Smooth muscle cell of the brain vasculature (primary cell): ENCODE data around the gene ASPSCR1.
A peak's percentile ranks its signal among the peaks of the same experiment; 100 is the strongest.

Experiments used
- DNase-seq: peaks from one replicate; pipeline ENCODE4 v3.0.0-alpha.2; 2012; ENCODE audit warnings: low read depth, low spot score

ASPSCR1 gene

DNA sequence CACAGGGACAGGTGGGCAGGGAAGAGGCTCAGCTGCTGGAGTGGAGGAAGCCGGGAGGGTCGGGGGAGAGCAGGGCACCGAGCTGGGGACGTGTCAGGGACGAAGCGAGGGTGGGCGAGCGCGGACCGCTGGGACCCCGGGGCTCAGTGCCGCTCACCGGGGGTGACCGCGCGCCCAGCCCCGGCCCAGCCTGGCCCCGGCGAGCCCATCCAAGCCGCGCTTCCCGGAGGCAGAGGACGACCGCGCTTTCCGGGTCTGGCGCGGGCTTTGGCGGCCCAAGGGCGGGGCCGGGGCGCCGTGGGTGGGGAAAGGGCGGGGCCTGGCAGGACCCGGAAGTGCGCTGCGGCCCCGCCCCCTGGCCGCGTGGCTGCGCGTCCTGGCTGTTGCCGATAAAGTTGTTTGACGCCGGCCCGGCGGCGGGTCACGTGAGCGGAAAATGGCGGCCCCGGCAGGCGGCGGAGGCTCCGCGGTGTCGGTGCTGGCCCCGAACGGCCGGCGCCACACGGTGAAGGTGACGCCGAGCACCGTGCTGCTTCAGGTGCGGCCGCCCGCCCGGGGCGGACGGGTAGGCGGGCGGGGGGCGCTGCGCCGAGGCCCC is at the start of gene ASPSCR1:
TSS of gene ASPSCR1 (plus strand) at position 419 of the 598 bp plus-strand sequence. CDS start at position 437, 18 bp downstream.
- peak; percentile 80 for DNase-seq

- peak; percentile 88 for DNase-seq
Observed at GRCh38 chr17:81927653-81928543, 49.5 kb upstream of the ASPSCR1 start, which contains the start of gene MAFG. Gene MAFG (minus strand): TSS chr17:81927735. CDS start chr17:81923185, 4,550 bp downstream.

DNA sequence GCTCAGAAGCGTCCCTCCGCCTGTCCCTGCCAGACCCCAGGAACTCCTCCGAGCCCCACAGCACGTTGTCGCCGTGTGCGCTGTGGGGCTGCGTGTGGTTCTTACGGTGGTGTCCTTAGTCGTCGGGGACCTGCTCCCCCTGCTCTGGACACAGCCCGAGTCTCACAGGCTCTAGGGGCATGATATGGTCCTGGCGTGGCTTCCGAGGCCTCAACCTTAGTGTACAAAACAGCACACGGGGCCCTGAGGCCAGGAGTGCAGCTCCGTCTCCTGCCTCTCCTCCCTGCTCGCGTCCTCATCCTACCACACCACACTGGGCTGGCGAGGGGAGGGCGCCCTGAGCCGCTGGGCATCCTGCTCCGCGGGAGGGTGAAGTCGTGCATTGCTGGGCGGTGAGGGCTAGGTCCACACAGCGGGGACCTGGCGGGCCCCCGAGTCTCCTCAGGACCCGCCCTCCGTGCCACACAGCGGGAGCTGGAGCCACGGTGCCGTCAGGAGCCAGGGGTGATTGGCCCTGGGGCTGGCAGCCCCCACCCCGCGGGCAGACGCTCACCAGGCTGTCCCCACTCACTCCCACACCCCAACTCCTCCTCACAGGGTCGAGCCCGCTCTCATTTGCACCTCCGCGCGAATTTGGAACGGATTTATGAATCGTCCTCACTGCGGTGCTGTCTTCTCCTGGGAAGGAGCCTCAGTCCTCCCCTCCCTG is 48.7 kb upstream of the ASPSCR1 start:
- no peak for DNase-seq

DNA sequence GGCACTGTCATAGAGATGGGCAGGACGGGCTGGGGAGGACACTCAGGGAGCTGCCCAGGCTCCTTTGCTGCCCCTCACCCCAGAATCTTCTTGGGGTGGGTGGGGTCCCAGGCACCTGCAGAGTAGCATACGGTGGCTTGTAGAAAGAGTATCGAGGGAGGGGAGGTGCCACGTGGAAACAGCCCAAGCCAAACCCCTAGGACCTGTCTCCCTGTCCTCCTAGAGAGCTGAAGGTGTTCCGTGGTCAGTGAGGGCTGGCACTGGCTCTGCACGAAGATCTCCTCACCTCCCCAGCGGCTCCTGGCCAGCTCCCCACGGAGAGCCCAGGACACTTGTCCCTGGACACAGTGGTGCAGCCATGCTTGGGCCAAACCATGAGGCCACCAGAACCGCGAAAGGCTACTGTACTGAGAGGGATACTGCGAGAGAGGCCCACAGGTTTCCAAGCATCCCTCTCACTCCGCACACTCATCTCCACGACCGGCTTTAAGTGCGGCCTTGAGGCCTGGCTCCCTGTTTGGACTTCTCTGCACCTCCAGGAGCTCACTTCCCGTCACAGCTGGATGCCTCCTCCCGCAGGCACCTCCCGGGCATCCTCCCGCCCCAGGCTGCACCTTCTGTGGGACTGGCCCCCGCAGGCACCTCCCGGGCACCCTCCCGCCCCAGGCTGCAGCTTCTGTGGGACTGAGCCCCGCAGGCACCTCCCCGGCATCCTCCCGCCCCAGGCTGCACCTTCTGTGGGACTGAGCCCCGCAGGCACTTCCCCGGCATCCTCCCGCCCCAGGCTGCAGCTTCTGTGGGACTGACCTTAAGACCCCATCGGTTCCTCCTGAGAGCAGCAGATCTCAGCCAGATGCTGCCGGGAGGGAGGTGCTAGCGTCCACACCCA is 47.9 kb upstream of the ASPSCR1 start:
- DNase-seq, result no peak

GRCh38 chr17:81930142-81931125 is 47.0 kb upstream of the ASPSCR1 start:
- DNase-seq, result no peak

GRCh38 chr17:81931189-81931556 is 46.3 kb upstream of the ASPSCR1 start:
- DNase-seq, result no peak

DNA sequence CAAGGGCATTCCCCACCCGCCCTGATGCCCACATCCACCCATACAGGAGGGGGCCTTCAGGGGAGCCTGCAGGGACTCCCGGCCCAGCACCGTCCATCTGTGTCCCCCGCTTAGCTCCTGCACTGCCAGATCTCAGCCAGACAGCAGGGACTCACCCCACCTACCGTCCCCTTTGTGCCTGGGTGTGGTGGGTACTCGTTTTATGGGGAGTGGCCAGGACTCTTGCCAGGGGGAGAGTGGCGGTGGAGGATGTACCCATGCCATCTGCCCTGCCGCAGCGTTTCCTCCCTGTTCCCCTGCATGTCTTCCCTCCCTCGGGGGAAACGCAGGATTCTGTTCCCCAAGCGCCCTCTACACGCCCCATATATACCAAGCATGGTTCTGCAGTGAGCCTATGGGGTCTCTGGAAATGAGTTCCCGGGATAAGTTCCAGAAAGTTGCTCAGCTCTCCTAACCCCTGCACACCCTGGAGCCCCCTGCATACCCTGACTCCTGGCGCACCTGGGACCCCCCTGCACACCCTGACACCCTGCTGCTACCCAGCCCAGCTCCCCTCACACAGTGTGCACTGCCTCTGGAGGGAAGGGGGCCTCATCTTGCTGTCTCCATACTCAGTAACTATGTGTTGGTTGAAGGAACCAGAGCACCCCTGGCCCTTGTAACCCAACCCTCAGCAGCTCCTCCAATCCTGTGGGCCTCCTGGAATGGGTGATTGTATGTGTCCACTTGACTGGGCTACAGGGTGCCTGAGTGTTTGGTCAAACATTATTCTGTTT is 45.7 kb upstream of the ASPSCR1 start:
- DNase-seq, result no peak

DNA sequence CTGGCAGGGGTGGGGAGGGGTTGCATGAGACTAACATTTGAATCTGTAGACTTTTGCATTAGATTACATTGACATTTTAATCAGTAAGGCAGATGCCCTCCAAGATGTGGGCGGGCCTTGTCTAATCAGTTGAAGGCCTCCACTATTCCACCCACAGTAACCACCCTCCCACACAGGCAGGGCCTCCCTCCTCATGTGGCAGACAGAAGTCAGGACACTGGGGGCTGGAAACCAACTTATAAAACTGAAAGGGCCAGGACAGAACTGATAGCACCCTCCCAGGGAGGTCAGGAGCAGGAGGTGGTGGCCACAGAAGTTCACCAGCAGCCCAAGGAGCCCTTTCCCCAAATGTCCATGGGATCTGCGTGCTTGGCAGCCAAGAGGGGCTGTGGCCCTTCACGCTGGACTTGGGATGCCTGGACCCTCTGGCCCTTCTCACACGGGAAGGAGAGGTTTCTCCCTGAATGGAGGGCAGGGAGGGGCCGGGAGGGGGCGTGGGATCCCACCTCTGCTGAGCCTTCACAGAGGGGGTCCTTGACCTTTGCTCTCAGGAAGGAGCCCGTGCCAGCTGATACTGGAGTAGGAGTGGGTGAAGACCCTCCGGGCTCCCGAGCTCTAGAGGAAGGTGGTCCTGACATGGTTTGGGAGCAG is 45.0 kb upstream of the ASPSCR1 start:
- DNase-seq, result no peak

DNA sequence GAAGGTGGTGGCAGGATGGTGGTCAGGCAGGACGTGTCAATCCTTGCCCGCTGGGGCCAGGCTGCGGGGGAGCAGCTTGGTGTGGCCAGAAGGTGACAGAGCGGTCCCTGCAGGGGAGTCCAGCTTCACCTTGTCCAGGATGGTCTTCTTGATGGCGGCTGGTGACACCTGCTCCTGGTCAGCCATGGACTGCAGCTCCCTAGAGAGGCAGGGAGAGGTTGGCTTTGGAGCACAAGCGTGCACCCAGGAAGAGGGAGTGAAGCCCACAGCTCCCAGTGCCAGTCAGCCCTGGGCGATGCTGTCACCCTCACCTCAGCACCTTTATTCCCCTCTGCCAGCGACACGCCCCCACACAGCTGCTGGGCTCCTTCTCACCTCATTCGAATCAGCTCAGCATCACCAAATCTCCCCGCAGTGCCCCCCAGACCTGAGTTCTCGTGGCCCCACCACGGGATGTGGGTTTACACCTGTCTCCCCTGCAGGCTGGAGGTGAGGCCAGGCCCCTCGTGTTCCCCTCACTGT is 44.2 kb upstream of the ASPSCR1 start:
- DNase-seq, result no peak

DNA sequence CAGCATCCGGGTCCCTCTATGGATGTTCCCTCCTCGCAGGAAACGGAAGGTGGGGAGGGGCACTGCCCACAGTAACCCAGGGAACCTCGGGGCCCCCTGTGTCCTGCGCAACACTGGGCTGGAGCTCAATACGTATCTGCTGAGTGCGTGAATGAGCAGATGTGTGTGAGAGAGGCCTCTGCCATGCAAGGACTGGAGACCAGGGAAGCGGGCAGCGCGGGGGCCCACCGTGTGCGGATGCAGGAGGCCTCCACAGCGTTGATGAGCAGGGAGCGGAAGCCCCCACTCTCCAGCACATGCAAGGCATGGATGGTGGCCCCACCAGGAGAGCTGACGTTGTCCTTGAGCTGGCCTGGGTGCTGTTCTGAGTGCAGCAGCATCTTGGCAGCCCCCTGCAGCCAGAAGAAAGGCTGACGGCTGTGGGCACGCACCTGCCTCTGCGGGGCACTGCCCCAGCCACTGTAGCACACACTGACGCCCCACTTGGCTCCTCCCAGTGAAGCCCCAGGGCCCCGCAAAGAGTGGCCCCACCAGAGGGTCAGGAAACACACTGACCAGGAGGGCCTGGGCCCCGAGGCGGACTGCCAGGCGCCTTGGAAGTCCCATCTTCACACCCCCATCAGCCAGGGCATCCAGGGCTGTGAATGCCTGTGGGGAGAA is 43.2 kb upstream of the ASPSCR1 start:
- no peak for DNase-seq

GRCh38 chr17:81934850-81935708 is 42.4 kb upstream of the ASPSCR1 start:
- DNase-seq, result no peak

GRCh38 chr17:81935709-81936084 is 41.7 kb upstream of the ASPSCR1 start:
- DNase-seq, result no peak

DNA sequence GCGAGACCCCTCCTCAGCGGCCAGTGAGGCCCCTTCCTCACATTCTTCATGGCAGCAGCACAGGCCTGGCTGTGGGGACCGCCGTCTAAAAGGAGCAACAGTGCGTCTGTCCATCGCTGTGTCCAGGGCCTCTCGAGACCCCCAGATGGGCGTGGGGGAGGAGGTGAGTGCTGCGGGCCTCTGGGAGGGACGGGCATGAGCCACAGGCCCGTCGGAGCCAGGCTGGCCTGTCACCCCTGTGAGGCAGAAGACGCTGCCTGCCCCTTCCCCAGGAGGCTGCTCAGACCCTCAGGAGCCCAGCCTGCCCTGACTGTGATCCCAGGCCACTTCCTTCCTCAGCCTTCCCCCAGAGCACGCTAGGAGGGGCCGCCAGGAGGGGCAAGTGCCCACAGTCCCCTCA is 38.2 kb upstream of the ASPSCR1 start:
- no peak for DNase-seq

GRCh38 chr17:81939881-81940385 is 37.5 kb upstream of the ASPSCR1 start:
- no peak for DNase-seq

GRCh38 chr17:81940538-81941483 is 36.6 kb upstream of the ASPSCR1 start:
- no peak for DNase-seq
